Stimulated activated CD4-positive, alpha-beta T cell treated with anti-CD3 and anti-CD28 coated beads, Interleukin-2, amount 100 ng/mL, for 4 hours (primary cell): ENCODE results near the gene SLC16A5.
"Not testable (repeated sequence)": the region's sequence is repeated elsewhere in the genome, so short reads cannot be mapped to it uniquely, and the experiment has no call there.

Experiments
- DNase-seq: peaks from one replicate; pipeline ENCODE4 v3.0.0-alpha.2; 2020; ENCODE audit warnings: low read depth

The SLC16A5 gene

DNA sequence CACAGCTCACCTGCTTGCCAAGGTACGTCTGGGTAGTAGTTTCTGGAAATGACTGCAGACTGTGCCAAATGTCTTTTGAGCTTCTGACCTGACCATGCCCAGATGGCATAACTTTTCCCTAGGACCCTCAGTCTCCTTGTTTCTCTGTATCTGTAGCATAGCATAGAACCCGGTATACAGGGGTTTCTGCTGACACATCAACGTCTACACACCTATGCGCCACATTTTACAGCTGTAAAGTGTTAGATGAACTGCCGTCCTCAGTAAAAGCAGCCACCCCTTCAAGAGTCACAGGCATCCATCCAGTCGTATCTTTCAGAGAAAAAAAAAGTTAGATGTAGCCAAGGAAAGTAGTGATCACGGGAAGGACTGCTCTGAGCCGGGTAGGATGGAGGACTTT lies 23.3 kb upstream of the SLC16A5 start:
- DNase-seq: no peak

- no peak for DNase-seq
Measured at GRCh38 chr17:75064867-75065561, 22.7 kb upstream of the SLC16A5 start.

DNA sequence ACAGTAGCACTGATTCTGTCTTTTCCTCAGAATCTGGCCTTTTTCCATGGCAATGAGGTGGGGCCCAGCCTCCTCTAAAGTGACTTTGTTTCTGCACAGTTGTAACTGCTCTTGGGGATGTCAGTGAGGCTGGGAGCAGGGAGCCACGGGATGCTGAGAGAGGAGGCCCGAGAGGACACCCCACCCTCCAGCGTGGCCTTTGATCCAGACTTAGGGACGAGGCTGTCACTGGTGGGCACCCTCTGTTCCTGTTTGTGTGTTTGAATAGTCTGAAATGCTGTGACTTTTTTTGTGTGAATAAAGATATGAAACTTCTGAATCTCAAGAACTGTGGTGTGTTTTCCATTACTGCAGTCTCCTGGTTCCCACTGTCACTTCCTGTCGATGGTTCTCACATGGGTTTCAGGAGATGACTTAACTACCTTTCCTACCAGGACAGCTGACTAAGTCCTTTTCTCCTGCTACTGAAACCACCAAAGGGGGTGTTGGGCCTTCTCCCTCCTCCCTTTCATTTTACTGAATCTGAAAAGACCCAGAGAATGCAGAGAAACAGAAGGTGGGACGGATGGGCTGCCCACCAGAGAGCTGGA lies 22.1 kb upstream of the SLC16A5 start:
- no peak for DNase-seq

DNA sequence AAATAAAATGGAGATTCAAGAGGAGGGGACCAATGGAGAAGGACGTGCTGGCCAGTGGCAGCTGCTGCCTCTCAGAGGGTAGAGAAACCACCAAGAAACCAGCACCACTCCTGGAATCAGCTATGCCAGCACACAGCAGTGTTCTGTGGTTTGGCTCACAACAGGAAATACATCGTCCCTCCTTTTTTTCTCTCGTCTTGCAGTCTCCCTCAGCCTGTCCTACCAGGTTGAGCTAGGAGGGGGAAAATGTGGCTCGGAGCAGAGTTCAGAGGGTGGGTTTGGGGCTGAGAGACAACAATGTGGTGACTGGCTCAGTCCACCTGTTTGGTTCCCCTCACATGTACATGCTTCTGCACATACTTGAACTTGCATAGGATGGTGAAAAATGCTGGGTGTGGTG lies 19.9 kb upstream of the SLC16A5 start:
- DNase-seq: no peak

- DNase-seq: no peak
Measured at GRCh38 chr17:75068750-75069149, 19.0 kb upstream of the SLC16A5 start.

- no peak for DNase-seq
Measured at GRCh38 chr17:75069783-75070182, 18.0 kb upstream of the SLC16A5 start.

GRCh38 chr17:75071478-75072271 lies 16.1 kb upstream of the SLC16A5 start:
- DNase-seq: not testable (repeated sequence)

DNA sequence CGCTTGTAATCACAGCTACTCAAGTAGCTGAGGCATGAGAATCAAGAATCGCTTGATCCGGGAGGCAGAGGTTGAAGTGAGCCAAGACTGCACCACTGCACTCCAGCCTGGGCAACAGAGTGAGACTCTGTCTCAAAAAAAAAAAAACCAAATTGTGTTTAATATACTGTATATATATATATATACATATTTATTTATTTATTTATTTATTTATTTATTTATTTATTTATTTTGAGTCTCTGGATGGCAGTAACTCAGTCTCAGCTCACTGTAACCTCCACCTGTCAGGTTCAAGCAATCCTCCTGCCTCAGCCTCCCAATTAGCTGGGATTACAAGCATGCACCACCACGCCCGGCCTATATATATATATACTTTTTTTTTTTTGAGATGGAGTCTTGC lies 14.8 kb upstream of the SLC16A5 start:
- not testable (repeated sequence) for DNase-seq

- no peak for DNase-seq
Measured at GRCh38 chr17:75073618-75074047, 14.1 kb upstream of the SLC16A5 start.

- no peak for DNase-seq
Measured at GRCh38 chr17:75074532-75074931, 13.2 kb upstream of the SLC16A5 start.

DNA sequence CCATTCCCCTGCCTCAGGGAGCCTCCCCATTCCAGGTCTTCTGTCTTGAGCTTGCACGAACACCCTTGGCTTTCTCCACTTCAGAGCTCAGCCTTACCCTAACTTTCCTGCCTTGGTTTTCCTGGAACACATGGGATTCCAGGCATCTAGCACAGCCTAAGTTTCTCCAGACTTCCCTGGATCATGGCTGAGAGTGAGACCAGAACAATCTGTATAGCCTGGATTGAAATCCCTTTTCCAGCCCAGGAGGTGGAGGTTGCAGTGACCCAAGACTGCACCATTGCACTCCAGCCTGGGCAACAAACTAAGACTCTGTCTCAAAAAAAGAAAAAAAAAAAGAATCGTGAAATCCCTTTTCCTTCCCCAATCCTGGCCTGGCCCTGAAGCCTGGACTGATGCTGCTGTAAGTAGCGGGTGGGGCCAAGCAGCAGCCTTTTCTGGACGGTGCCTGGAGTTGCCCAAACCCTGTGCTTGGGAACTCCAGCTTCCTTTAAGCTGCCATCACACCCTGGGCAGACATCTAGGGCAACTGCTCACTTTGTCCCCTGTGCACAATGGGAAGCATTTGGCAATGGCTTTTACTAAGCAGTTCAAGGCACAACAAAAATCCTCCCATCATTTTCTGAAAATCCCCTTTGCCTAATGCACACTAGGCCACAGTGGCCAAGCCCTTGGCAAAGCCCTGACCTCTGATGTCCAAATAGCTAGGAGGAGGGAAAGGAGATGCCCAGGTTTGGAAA lies 12.0 kb upstream of the SLC16A5 start:
- DNase-seq: no peak

- no peak for DNase-seq
Measured at GRCh38 chr17:75077072-75077495, 10.7 kb upstream of the SLC16A5 start.

GRCh38 chr17:75077496-75078283 lies 10.1 kb upstream of the SLC16A5 start:
- no peak for DNase-seq

DNA sequence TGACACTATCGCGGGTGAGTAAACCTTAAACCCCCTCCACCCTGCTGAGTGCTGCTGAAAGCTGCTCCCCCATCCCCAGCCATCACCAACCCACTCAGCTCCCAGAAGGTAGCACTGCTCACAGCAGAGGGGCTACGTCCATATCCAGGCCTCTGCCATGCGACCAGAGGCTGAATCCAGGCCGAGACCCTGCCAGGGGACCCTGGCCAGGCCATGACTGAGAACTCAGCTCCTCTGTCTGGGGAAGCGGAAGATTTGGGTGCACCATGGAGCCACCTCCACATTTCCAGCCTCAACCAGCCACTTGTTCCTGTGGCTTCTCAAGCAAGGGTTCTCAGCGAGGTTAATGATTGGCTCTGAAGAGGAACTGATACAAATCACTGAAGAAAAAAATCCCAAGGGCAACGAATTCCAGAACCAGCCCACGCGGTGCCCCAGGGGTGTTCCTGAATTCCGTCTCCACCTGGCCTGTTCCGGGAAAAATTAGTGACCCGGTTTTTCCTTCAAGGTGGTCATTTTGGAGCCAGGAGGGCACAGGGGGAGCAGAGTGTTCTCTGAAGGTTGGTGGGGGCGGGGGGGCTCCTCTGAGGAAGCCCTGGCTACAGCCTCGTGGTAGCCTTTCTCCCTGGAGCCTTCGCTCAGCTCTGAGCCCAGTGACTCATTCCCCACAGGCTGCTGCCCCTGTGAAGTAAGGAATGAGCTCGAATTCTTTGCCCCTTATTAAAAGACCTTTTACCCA lies 9.3 kb upstream of the SLC16A5 start:
- DNase-seq: no peak

- DNase-seq: no peak
Measured at GRCh38 chr17:75079023-75079373, 8.8 kb upstream of the SLC16A5 start.

- DNase-seq: no peak
Measured at GRCh38 chr17:75081611-75082540, 5.9 kb upstream of the SLC16A5 start.

DNA sequence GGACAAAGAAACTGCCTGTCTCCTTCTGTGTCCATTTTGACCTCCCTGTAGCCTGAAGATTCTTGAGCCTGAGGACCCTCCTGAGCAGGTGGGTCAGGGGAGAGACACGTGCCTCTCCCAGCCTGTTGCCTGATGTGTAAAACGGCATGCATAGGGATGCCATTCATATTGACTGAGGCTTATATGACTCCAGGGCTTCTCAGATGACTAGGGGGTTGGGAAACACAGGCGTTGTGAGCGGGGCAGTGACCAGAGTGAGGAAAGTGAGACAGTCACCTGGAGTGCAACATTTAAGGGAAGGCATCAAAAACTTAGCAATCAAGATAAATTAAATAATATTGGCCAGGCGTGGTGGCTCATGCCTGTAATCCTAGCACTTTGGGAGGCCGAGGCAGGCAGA lies 5.1 kb upstream of the SLC16A5 start:
- no peak for DNase-seq

DNA sequence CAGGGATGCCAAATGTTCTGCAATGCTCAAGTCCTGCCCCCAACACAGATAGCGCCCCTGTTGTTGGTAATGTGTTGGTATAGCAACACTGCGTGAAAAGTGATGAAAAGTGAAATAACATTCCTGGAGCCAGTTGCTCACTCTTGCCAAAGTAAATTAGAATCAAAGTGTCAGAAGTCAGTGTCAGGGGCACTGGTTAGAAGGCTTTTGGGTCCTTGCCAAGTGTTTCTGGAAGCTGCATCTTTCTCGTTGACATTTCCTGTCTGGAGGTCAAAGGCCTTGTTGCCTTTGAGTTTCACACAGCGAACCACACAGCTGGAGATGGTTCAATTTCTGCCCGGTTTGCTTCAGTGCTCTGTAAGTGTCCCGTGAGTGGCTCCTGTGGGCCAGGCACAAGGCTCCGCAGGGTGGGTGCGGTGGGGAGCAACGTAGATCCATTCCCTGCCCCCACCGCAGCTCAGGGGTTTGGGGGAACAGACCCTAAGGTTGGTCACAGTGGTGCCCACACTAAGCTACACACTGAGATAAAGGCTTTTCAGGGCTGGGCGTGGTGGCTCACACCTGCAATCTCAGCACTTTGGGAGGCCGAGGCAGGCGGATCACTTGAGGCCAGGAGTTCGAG lies 3.6 kb upstream of the SLC16A5 start:
- no peak for DNase-seq

DNA sequence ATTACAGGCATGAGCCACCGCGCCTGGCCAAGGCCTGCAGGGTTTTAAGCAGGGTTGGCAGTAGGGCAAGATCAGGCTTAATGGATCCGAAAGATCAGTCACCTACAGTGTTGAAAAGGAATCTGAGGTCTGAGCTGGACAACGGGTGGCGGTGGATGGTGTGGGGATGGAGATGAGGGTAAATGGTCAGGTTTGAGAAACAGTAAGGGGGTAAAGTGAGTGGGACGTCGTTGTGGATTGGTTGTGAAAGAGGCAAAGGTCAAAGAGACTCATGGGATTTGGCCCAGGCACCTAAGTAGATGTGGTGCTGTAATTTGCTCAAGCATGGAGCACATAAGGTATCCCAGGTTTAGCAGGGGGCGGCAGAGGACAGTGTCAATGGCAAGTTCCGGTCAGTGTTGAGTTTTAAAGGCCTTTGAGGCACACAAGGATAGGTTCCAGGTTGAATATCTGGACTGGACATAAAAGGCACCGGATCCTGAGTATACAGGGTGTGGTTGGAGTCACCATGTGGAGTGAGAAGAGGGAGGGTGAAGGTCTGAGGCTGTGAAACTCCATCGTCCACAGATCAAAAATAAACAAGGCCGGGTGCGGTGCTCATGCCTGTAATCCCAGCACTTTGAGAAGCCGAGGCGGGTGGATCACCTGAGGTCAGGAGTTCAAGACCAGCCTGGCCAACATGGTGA lies 1.1 kb upstream of the SLC16A5 start:
- DNase-seq: no peak
